ENCODE measurements around the gene PLPPR3.

PLPPR3 gene

DNA sequence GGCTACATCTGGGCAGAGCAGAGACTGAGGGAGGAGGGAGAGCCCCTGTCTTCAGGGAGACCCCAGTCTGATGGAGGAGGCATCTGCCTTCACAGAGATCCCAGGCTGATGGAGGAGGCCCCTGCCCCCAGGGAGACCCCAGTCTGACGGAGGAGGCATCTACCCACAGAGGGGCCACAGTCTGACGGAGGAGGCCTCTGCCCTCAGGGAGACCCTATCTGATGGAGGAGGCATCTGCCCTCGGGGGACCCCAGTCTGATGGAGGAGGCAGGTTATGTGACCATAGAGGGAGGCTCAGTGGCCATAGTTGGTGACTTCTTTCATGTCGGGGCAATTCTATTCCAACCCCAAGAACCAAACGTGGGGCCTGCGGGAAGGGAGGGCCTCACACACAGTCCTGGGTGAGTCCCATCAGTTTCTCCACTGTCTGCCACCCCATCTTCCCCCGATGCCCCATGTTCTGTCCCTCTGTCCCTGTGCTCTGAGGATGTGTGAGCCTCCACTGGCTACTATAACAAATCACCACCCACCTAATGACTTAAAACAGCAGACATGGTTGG lies 56.5 kb downstream of the PLPPR3 start:
- no peak for DNase-seq

DNA sequence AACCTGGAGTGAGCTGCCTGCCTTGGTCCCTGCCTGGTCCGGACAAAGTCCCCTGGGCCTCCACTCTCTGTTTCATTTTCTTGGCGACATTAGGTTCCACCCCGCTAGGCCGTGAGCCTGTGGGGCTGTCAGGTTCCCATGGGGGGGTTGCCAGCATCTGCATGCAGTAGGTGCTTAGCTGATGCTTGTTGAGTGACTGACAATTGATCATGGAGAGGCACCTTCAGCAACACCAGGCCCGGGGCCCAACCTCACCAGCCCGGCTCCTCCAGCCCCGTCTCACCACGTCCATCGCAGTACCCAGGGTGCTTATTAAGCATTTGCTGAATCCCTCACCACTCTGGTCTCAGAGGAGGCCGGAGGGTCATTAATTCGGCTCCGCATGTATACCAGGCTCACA lies 57.5 kb downstream of the PLPPR3 start:
- no peak for DNase-seq

DNA sequence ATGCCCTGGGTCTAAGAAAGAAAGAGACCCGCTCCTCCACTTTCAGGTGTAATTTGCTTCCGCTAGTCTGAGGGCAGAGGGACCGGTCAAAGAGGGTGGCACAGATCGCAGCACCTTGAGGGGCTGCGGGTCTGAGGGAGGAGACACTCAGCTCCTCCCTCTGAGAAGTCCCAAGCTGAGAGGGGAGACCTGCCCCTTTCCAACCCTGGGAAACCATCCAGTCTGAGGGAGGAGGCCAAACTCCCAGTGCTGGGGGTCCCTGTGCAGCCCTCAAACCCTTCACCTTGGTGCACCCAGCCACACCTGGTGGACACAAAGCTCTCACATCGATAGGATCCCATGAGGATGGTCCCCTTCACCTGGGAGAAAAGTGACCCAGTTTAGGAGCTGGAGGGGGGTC lies 57.9 kb downstream of the PLPPR3 start:
- DNase-seq: no peak

DNA sequence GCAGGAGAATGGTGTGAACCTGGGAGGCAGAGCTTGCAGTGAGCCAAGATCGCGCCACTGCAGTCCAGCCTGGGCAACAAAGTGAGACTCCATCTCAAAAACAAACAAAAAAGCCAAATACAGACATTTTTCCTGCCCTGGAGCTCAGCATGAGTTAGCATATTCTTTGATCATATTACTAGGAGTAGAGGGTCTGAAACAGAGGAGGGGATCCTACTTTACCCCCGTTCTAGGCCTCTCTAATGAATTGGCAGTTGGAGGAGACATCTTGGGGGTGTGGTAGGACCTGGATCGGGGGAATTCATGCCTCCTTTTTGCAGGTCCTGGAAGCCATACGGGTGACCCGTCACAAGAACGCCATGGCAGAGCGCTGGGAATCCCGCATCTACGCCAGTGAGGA lies 58.6 kb downstream of the PLPPR3 start:
- no peak for DNase-seq

All from RPMI8226 (cell line).